Esophagus squamous epithelium (tissue), 5 donors: ENCODE measurements around the gene NDFIP2. TPM values are rescaled to one million over a fixed set of nuclear protein-coding genes. Genes with fewer than 3 reads are reported as not detected.
"Not testable (repeated sequence)": the region's sequence is repeated elsewhere in the genome, so short reads cannot be mapped to it uniquely, and the experiment has no call there.

Source experiments
- DNase-seq: peaks from one replicate; lab custom pipeline; 2025; lab: John Stamatoyannopoulos, UW
- H3K27ac ChIP-seq, 4 donors: fragments of 200-600 bp; sonication (generic); one replicate each; pipeline ENCODE4 v1.5.1; 2016 to 2019; ENCODE audit warnings: mild to moderate bottlenecking in 1 of 4
- H3K27me3 ChIP-seq, 4 donors: fragments of 200-600 bp; sonication (generic); 1 replicate in 3 of 4; 2 replicates in 1 of 4; pipeline versions ENCODE4 v1.5.1 to v1.6.0; 2017 to 2021; ENCODE audit warnings: antibody characterized with exemption in 1 of 4
- H3K36me3 ChIP-seq, 3 donors: fragments of 200-600 bp; sonication (generic); one replicate each; pipeline ENCODE4 v1.5.1; 2016 to 2019
- H3K4me1 ChIP-seq, 3 donors: fragments of 200-600 bp; sonication (generic); one replicate each; pipeline ENCODE4 v1.5.1; 2017 to 2019
- H3K4me3 ChIP-seq, 4 donors: fragments of 200-600 bp; sonication (generic); 1 replicate in 3 of 4; 2 replicates in 1 of 4; pipeline ENCODE4 v1.5.1; 2016 to 2019; ENCODE audit warnings: mild to moderate bottlenecking in 2 of 4, moderate library complexity in 1 of 4
- H3K9me3 ChIP-seq, 3 donors: fragments of 200-600 bp; sonication (generic); one replicate each; pipeline ENCODE4 v1.5.1; 2016 to 2019
- POLR2A ChIP-seq, 4 donors: fragments of 450-650 bp; IDR thresholded peaks; one replicate each; pipeline ENCODE4 v1.6.1; 2017; ENCODE audit warnings: antibody characterized with exemption in 4 of 4, mild to moderate bottlenecking in 4 of 4, moderate library complexity in 3 of 4
- WGBS, 2 donors: methylation state at CpG; one replicate each; pipeline ENCODE4 v1.1.5; 2018; 5-methylcytosine and 5-hydroxymethylcytosine counted together
- intact Hi-C: fragments of 100-400 bp; cut with DNase I; formaldehyde crosslinking; loops from one replicate; pipeline ENCODE4 v1.15.0; 2022
- total RNA-seq, 4 donors: library from RNA; depleted of rRNA; stranded (reverse); fragments of >200 nt; gene quantifications; one replicate each; pipeline ENCODE4 v1.1.0, GENCODE V29; 2016
- TF ChIP-seq, protein P1 (sequence below), 6 experiments: fragments of 450-650 bp in 4 of 6; fragments of 200-600 bp in 2 of 6; sonication (generic) in 2 of 6; IDR thresholded peaks; one replicate each; pipeline ENCODE4 v1.5.1; 2016 to 2019; ENCODE audit warnings: antibody characterized with exemption in 6 of 6, mild to moderate bottlenecking in 4 of 6, moderate library complexity in 4 of 6
- donor health status: DM: yes; HTN: yes; CAD: no.

Gene NDFIP2
- total RNA-seq, 4 donors from 2014 or later = 37.8 to 81.9 (median 54.8) TPM

DNA sequence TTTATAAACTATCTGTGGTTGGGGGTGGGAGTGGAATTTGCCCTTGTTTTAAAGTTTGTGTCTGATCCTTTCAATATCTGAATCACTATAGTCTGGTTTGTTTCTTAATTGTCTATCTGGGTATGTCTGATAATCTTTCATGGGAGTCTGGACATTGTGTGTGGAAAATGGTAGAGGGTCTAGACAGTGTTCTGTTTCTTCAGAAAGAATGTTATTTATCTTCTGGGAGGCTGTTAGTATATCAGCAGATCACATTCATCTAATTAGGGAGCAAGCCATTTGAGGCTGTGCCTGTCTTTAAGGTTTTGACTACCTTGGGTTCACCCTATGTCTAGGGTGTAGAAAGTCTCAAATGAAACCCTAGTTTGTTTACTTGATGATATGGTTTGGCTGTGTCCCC lies 110.5 kb downstream of the NDFIP2 start:
- intact Hi-C loops = no loop called here
- TF ChIP-seq, protein P1, sequence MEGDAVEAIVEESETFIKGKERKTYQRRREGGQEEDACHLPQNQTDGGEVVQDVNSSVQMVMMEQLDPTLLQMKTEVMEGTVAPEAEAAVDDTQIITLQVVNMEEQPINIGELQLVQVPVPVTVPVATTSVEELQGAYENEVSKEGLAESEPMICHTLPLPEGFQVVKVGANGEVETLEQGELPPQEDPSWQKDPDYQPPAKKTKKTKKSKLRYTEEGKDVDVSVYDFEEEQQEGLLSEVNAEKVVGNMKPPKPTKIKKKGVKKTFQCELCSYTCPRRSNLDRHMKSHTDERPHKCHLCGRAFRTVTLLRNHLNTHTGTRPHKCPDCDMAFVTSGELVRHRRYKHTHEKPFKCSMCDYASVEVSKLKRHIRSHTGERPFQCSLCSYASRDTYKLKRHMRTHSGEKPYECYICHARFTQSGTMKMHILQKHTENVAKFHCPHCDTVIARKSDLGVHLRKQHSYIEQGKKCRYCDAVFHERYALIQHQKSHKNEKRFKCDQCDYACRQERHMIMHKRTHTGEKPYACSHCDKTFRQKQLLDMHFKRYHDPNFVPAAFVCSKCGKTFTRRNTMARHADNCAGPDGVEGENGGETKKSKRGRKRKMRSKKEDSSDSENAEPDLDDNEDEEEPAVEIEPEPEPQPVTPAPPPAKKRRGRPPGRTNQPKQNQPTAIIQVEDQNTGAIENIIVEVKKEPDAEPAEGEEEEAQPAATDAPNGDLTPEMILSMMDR (IDR thresholded peaks at IDR 0.05) = no peak
- no peak for TF ChIP-seq POLR2A (IDR thresholded peaks at IDR 0.05)
- no peak for DNase-seq
- Histone ChIP-seq H3K27ac (no peak overlapping the region), H3K4me1 (peaks cover 0 to 25% (median 6%) of the 10 kb centered on the region in 3 donors), H3K9me3 (no peaks in the 10 kb centered on the region), H3K27me3 (no peaks in the 10 kb centered on the region), H3K4me3 (no peak overlapping the region), H3K36me3 (no peaks in the 10 kb centered on the region)

DNA sequence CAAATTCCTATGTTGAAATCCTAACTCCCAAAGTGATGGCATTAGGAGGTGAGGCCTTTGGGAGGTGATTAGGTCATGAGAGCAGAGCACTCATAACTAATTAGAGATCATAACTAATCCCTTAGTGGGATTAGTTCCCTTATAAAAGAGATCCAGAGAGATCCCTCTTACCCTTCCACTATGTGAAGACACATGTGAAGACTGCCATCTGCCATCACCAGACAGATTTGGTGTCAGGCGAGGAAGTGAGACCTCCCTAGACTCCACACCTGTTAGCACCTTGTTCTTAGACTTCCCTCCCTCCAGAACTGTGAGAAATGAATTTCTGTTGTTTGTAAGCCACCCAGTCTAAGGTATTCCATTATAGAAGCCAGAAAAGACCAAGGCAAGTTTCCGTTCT lies 112.2 kb downstream of the NDFIP2 start:
- intact Hi-C loops = no loop called here
- no peak for DNase-seq
- Histone ChIP-seq H3K36me3 (no peaks in the 10 kb centered on the region), H3K4me1 (peaks cover 0 to 25% (median 6%) of the 10 kb centered on the region in 3 donors), H3K27me3 (no peaks in the 10 kb centered on the region), H3K27ac (no peak overlapping the region), H3K9me3 (no peaks in the 10 kb centered on the region), H3K4me3 (no peak overlapping the region)
- TF ChIP-seq POLR2A (IDR thresholded peaks at IDR 0.05) = no peak
- TF ChIP-seq, protein P1 (IDR thresholded peaks at IDR 0.05) = no peak
- WGBS, 2 donors = 87 to 88% methylated on average over 2 of the region's 2 CpGs

DNA sequence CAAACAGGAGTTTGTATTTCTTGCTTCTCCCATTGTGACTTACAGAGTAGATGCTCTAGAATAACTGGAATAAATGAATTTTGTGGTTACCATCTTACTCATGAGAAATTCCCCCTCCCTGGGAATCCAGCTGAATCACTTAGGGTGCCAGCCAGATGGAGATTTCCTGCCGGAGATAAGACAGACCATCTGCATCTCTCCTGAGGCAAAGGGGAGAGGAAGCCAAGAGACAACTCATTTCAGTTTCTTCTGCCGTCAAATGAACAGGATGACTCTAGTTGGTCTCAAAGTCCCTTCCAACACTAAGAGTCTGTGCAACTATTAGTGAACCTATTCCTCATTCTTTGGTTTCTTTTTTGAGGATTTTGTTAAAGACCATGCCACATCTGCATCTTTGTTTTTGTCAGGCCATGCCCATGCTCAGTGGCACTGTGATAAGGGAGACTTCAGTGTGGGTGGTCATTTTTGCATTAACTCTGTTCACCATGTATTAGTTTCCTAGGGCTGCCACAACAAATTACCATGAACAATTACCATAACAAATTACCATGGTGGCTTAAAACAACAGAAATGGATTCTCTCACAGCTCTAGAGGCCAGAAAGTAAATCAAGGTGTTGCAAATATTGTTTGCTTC lies 112.8 kb downstream of the NDFIP2 start:
- H3K4me1 ChIP-seq = peaks cover 0 to 22% (median 6%) of the 10 kb centered on the region in 3 donors
- H3K9me3 ChIP-seq = no peaks in the 10 kb centered on the region
- DNase-seq = no peak
- H3K36me3 ChIP-seq = no peaks in the 10 kb centered on the region
- intact Hi-C loops = no loop called here
- no peak overlapping the region for H3K27ac ChIP-seq
- no peaks in the 10 kb centered on the region for H3K27me3 ChIP-seq
- 13 to 41% methylated on average over 2 of the region's 2 CpGs for WGBS, 2 donors
- no peak overlapping the region for H3K4me3 ChIP-seq
- TF ChIP-seq, protein P1 (IDR thresholded peaks at IDR 0.05) = no peak

DNA sequence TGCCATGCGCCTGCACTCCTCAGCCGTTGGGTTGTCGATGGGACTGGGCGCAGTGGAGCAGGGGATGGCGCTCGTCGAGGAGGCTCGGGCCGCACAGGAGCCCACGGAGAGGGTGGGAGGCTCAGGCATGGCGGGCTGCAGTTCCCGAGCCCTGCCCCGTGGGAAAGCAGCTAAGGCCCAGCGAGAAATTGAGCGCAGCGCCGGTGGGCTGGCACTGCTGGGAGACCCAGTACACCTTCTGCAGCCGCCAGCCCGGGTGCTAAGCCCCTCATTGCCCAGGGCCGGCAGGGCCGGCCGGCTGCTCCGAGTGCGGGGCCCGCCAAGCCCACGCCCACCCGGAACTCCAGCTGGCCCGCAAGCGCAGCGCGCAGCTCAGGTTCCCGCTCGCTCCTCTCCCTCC lies 119.2 kb downstream of the NDFIP2 start:
- DNase-seq, intact Hi-C loops: not testable (repeated sequence)
- 80 to 100% methylated on average over 1 to 2 of the region's 33 CpGs for WGBS, 2 donors

DNA sequence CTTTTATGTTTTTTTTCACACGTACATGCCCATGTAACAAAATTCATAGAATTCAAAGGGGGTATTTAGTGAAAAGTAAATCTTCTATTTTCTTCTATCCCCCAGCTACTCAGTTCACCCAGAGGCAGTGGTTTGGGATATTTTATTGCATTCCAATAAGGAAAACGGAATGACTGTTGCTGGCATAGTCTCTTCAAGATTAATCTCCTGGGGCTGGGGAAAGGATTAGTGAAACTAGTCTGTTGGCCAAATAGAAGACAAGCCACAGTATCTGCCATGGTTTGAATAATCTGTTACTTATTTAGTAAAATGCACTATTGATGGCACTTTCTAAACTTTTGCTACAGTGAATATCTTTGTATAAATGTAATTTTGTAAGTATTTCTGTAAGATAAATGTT lies 122.0 kb downstream of the NDFIP2 start:
- Histone ChIP-seq H3K27me3 (peaks cover 0 to 3% (median 0%) of the 10 kb centered on the region in 4 donors), H3K9me3 (no peaks in the 10 kb centered on the region), H3K27ac (no peak overlapping the region), H3K4me1 (peaks cover 4 to 22% (median 6%) of the 10 kb centered on the region in 3 donors), H3K4me3 (no peak overlapping the region), H3K36me3 (no peaks in the 10 kb centered on the region)
- WGBS, 2 donors = 48 to 69% methylated on average over 2 of the region's 2 CpGs
- intact Hi-C loops = no loop called here
- no peak for DNase-seq
- TF ChIP-seq, protein P1 (IDR thresholded peaks at IDR 0.05) = no peak
- no peak for TF ChIP-seq POLR2A (IDR thresholded peaks at IDR 0.05)

More for the DNA sequence above, 119.2 kb downstream of the NDFIP2 start:
- not testable (repeated sequence) for H3K4me3 ChIP-seq, H3K4me1 ChIP-seq, H3K9me3 ChIP-seq, H3K27ac ChIP-seq, H3K36me3 ChIP-seq, H3K27me3 ChIP-seq
